ENCODE measurements around the gene RASA2.

GRCh38 chr3:141506071-141506470 lies 19.2 kb downstream of the RASA2 start:
- TF ChIP-seq MEF2A (IDR thresholded peaks at IDR 0.05; ENCODE audit: insufficient read depth, low read depth, low read length) (no peak), EZH2 (IDR thresholded peaks at IDR 0.05; ENCODE audit: borderline replicate concordance, control insufficient read depth, low read depth, low read length) (no peak), NRF1 (conservative IDR thresholded peaks at IDR 0.05; ENCODE audit: low read depth, low read length) (no peak), CTCF (IDR thresholded peaks at IDR 0.05 in 2 of 3, conservative IDR thresholded peaks at IDR 0.05 in 1 of 3; ENCODE audit: control insufficient read depth in 2 of 3, extremely low read depth in 1 of 3, insufficient read depth in 1 of 3, low read depth in 3 of 3, low read length in 3 of 3) (no peak), MXI1 (IDR thresholded peaks at IDR 0.05; ENCODE audit: low read depth, low read length) (no peak), POLR2AphosphoS5 (IDR thresholded peaks at IDR 0.05; ENCODE audit: low read length) (no peak), FOXM1 (IDR thresholded peaks at IDR 0.05; ENCODE audit: low read depth, low read length) (no peak), RELA (IDR thresholded peaks at IDR 0.05; ENCODE audit: borderline replicate concordance, partially characterized antibody) (no peak), POLR2A (IDR thresholded peaks at IDR 0.05; ENCODE audit: low read depth, low read length) (no peak), HCFC1 (IDR thresholded peaks at IDR 0.05; ENCODE audit: low read length) (no peak)

Measured in GM12878 (cell line).